ENCODE measurements around the gene CKMT2.

- TF ChIP-seq CTCF (IDR thresholded peaks at IDR 0.05) (no peak), POLR2A (IDR thresholded peaks at IDR 0.05; ENCODE audit: low read depth) (no peak)
These were observed 6.2 kb upstream of the CKMT2 start for GRCh38 chr5:81226949-81227348.
